Panc1 (cell line): ENCODE measurements around the gene TIAM2. TPM values are rescaled to one million over a fixed set of nuclear protein-coding genes. Genes with fewer than 3 reads are reported as not detected.
A peak's percentile ranks its signal among the peaks of the same experiment; 100 is the strongest.

Experiments
- ATAC-seq: fragments of 200-7000 bp; cut with Tn5 transposase; 2 replicates; pipeline ENCODE4 v1.9.1; 2020; ENCODE audit warnings: mild to moderate bottlenecking, moderate library complexity
- BruUV-seq: library from RNA; stranded (reverse); fragments of 400-500 nt; replicated peaks from 2 replicates; lab custom pipeline; 2021; lab: Mats Ljungman, UMichigan
- CTCF ChIA-PET: fragments of 300-600 bp; sonication (Branson Sonifier 250); formaldehyde crosslinking; loops from one replicate; lab custom pipeline; 2022; ENCODE audit warnings: antibody characterized with exemption; lab: Charles Lee
- POLR2A ChIA-PET: fragments of 300-600 bp; sonication (Branson Sonifier 250); formaldehyde crosslinking; loops from one replicate; lab custom pipeline; 2022; ENCODE audit warnings: antibody characterized with exemption; lab: Charles Lee
- DNase-seq: peaks from one replicate; pipeline ENCODE4 v3.0.0-alpha.2; 2010; ENCODE audit warnings: low read depth, low spot score
- H3K27ac ChIP-seq: 2 replicates; pipeline ENCODE4 v1.5.1; 2011; ENCODE audit warnings: mild to moderate bottlenecking, low read length, inconsistent platforms
- H3K27me3 ChIP-seq: fragments of 200-500 bp; sonication (Bioruptor generic); 2 replicates; pipeline ENCODE4 v1.6.0; 2014; ENCODE audit warnings: low read length, inconsistent platforms; ENCODE audit not compliant: control insufficient read depth, insufficient read depth
- H3K36me3 ChIP-seq: fragments of 200-500 bp; sonication (Bioruptor generic); 2 replicates; pipeline ENCODE4 v1.5.1; 2014; ENCODE audit warnings: inconsistent platforms, mild to moderate bottlenecking, low read length, moderate library complexity; ENCODE audit not compliant: control insufficient read depth, insufficient read depth
- H3K4me1 ChIP-seq: 2 replicates; pipeline ENCODE4 v1.5.1; 2011; ENCODE audit warnings: inconsistent platforms, mild to moderate bottlenecking, low read length, moderate library complexity; ENCODE audit not compliant: control insufficient read depth, insufficient read depth
- H3K4me3 ChIP-seq, 2 experiments: 2 replicates each; pipeline ENCODE4 v1.5.1; 2011 to 2012; ENCODE audit warnings: low read depth in 2 of 2, low read length in 2 of 2, mild to moderate bottlenecking in 2 of 2, inconsistent platforms in 1 of 2, moderate library complexity in 1 of 2
- H3K9me3 ChIP-seq: fragments of 200-500 bp; sonication (Bioruptor generic); 2 replicates; pipeline ENCODE4 v1.5.1; 2014; ENCODE audit warnings: low read depth, mild to moderate bottlenecking, inconsistent platforms, low read length, moderate library complexity; ENCODE audit not compliant: control insufficient read depth, insufficient read depth
- POLR2AphosphoS5 ChIP-seq: IDR thresholded peaks from 2 replicates; pipeline ENCODE4 v1.6.1; 2012; ENCODE audit warnings: mild to moderate bottlenecking, low read depth, low read length, moderate library complexity
- SIN3A ChIP-seq: IDR thresholded peaks from 2 replicates; pipeline ENCODE4 v1.6.1; 2012; ENCODE audit warnings: low read depth, mild to moderate bottlenecking, low read length, moderate library complexity, borderline replicate concordance; ENCODE audit not compliant: insufficient read depth
- TCF7L2 ChIP-seq: IDR thresholded peaks from 2 replicates; pipeline ENCODE4 v1.6.1; 2011; ENCODE audit warnings: mild to moderate bottlenecking, low read depth, low read length, inconsistent platforms
- in situ Hi-C: cut with HindIII; loops from 2 replicates; pipeline ENCODE4 v1.10.0; 2016; ENCODE audit warnings: low sequenced_read_pairs, low pct_unique_long_range_greater_than_20kb
- intact Hi-C: fragments of 100-400 bp; cut with micrococcal nuclease; formaldehyde crosslinking; loops from one replicate; pipeline ENCODE4 v1.10.0; 2022; ENCODE audit not compliant: unreplicated experiment
- total RNA-seq: library from RNA; stranded (reverse); gene quantifications from one replicate; pipeline ENCODE4 v1.2.1, GENCODE V29; 2021; ENCODE audit not compliant: unreplicated experiment
- TF ChIP-seq, protein P1 (sequence below): fragments of 450-650 bp; IDR thresholded peaks from 2 replicates; pipeline ENCODE4 v1.5.1; 2017; ENCODE audit warnings: mild to moderate bottlenecking
- TF ChIP-seq, protein P2 (sequence below), 2 experiments: IDR thresholded peaks; 2 replicates each; pipeline ENCODE4 v1.6.1; 2011 to 2012; ENCODE audit warnings: low read depth in 2 of 2, control low read depth in 1 of 2, low read length in 1 of 2, mild to moderate bottlenecking in 1 of 2, moderate library complexity in 1 of 2; ENCODE audit not compliant: insufficient read depth in 1 of 2

Gene TIAM2
- total RNA-seq, 1 experiment from 2014 or later, result 14.9 TPM

DNA sequence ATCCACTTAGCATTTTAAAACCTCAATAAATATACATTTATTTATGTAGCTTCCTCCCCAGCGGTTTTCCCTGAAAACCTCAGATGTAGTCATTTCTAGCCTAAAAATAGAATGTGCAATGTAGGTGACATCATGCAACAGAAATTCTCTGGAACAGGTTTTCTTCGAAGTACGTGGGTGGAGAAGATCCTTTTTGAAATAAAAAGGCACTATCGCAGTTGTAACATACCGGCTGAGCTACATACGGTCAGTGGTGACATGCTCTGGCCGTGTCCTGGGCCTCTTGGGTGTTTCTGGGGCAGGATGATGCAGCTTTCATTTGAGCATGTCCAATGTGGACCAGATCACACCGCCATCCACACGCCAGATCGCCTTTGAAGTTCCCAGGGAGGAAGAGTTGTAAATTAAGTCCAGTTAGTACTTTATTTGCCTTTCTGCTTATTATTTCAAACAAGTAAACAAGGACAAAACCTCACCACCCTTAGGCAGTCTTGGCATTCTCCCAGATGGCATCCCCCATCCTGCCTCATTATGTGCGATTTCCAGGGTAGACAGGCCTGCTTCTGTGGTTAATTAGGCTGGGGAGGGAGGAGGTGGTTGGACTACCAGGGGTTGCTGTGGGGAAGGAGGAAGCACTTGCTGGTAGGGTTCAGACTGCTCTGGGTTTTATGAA lies 159.2 kb downstream of the TIAM2 start:
- POLR2A ChIA-PET, result no interaction called here
- TF ChIP-seq TCF7L2 (0 out of 2 replicates have a peak, but pooled peaks have one; percentile 22), SIN3A (no peak), POLR2AphosphoS5 (no peak)
- TF ChIP-seq, protein P1, sequence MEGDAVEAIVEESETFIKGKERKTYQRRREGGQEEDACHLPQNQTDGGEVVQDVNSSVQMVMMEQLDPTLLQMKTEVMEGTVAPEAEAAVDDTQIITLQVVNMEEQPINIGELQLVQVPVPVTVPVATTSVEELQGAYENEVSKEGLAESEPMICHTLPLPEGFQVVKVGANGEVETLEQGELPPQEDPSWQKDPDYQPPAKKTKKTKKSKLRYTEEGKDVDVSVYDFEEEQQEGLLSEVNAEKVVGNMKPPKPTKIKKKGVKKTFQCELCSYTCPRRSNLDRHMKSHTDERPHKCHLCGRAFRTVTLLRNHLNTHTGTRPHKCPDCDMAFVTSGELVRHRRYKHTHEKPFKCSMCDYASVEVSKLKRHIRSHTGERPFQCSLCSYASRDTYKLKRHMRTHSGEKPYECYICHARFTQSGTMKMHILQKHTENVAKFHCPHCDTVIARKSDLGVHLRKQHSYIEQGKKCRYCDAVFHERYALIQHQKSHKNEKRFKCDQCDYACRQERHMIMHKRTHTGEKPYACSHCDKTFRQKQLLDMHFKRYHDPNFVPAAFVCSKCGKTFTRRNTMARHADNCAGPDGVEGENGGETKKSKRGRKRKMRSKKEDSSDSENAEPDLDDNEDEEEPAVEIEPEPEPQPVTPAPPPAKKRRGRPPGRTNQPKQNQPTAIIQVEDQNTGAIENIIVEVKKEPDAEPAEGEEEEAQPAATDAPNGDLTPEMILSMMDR, result no peak
- TF ChIP-seq, protein P2, sequence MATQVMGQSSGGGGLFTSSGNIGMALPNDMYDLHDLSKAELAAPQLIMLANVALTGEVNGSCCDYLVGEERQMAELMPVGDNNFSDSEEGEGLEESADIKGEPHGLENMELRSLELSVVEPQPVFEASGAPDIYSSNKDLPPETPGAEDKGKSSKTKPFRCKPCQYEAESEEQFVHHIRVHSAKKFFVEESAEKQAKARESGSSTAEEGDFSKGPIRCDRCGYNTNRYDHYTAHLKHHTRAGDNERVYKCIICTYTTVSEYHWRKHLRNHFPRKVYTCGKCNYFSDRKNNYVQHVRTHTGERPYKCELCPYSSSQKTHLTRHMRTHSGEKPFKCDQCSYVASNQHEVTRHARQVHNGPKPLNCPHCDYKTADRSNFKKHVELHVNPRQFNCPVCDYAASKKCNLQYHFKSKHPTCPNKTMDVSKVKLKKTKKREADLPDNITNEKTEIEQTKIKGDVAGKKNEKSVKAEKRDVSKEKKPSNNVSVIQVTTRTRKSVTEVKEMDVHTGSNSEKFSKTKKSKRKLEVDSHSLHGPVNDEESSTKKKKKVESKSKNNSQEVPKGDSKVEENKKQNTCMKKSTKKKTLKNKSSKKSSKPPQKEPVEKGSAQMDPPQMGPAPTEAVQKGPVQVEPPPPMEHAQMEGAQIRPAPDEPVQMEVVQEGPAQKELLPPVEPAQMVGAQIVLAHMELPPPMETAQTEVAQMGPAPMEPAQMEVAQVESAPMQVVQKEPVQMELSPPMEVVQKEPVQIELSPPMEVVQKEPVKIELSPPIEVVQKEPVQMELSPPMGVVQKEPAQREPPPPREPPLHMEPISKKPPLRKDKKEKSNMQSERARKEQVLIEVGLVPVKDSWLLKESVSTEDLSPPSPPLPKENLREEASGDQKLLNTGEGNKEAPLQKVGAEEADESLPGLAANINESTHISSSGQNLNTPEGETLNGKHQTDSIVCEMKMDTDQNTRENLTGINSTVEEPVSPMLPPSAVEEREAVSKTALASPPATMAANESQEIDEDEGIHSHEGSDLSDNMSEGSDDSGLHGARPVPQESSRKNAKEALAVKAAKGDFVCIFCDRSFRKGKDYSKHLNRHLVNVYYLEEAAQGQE (IDR thresholded peaks at IDR 0.05; ENCODE audit: insufficient read depth in 1 of 2, low read depth in 2 of 2, low read length in 1 of 2), result no peak

DNA sequence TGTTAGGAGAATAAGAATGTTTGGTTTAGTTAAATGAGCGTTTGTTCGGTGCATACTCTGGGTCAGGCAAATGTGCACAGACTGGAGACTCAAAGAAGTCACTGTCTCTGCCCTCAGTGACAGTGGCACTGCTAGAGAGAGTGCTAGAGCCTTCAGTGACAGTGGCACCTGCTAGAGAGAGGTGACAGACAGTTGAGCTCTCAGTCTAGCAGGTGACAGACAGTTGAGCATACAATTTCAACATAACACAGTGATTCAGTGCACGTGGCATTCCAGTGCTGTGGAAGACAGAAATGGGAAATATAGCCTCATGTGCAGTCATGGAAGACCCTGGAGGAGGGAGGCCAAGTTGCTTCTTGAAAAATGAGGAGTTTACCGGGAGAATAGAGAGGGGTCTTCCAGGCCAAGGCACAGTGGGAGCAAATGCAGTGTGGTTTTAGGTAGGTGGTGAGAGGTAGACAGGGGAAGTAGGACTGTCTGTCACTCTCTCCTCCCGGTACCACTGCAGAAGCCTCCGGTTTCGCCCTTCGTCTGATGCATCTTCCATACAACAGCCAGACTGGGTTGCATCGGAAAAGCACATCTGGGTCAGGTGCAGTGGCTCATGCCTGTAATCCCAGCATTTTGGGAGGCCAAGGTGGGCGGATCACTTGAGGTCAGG lies 160.8 kb downstream of the TIAM2 start:
- Histone ChIP-seq H3K9me3 (no peaks in the 10 kb centered on the region), H3K27me3 (no peaks in the 10 kb centered on the region), H3K27ac (no peak overlapping the region), H3K4me1 (no peaks in the 10 kb centered on the region), H3K36me3 (no peaks in the 10 kb centered on the region), H3K4me3 (no peak overlapping the region)
- in situ Hi-C loops (no loop called here), intact Hi-C loops (no loop called here)
- POLR2A ChIA-PET, result no interaction called here
- peak; percentile 57; the same call in 1 of the 2 replicates for ATAC-seq
- CTCF ChIA-PET, result no interaction called here
- DNase-seq, result no peak
- no TSS peak for BruUV-seq
- TF ChIP-seq, protein P2 (IDR thresholded peaks at IDR 0.05; ENCODE audit: insufficient read depth in 1 of 2, low read depth in 2 of 2, low read length in 1 of 2), result no peak
- TF ChIP-seq TCF7L2, result no peak

More for the DNA sequence above, 159.2 kb downstream of the TIAM2 start:
- no peaks in the 10 kb centered on the region for H3K4me1 ChIP-seq
- CTCF ChIA-PET, result no interaction called here
- H3K4me3 ChIP-seq, result no peak overlapping the region
- no peak overlapping the region for H3K27ac ChIP-seq
- no peaks in the 10 kb centered on the region for H3K36me3 ChIP-seq
- intact Hi-C loops (no loop called here), in situ Hi-C loops (no loop called here)
- BruUV-seq, result no TSS peak
- ATAC-seq (no peak), DNase-seq (no peak)
- no peaks in the 10 kb centered on the region for H3K27me3 ChIP-seq
- no peaks in the 10 kb centered on the region for H3K9me3 ChIP-seq
